Thyroid gland (tissue), 4 donors: ENCODE results near the gene MSMP. TPM values are rescaled to one million over a fixed set of nuclear protein-coding genes. Genes with fewer than 3 reads are reported as not detected.

ENCODE experiments used
- DNase-seq, 2 donors: peaks; one replicate each; pipeline ENCODE4 v3.0.0-alpha.2; 2019
- H3K27ac ChIP-seq, 3 donors: fragments of 200-600 bp; sonication (generic); 1 replicate in 2 of 3; 2 replicates in 1 of 3; pipeline ENCODE4 v1.5.1; 2016 to 2019; ENCODE audit warnings: mild to moderate bottlenecking in 1 of 3, moderate library complexity in 1 of 3
- H3K27me3 ChIP-seq: fragments of 200-600 bp; sonication (generic); one replicate; pipeline ENCODE4 v1.5.1; 2019
- H3K36me3 ChIP-seq, 2 donors: fragments of 200-600 bp; sonication (generic); one replicate each; pipeline ENCODE4 v1.5.1; 2016 to 2019
- H3K4me1 ChIP-seq, 2 donors: fragments of 200-600 bp; sonication (generic); one replicate each; pipeline ENCODE4 v1.5.1; 2017 to 2019
- H3K4me3 ChIP-seq, 3 donors: fragments of 200-600 bp; sonication (generic); replicated peaks in 1 of 3; 1 replicate in 2 of 3; 2 replicates in 1 of 3; pipeline ENCODE4 v1.5.1; 2016; ENCODE audit warnings: mild to moderate bottlenecking in 1 of 3
- H3K9me3 ChIP-seq: fragments of 200-600 bp; sonication (generic); one replicate; pipeline ENCODE4 v1.5.1; 2017
- CTCF ChIP-seq, 6 experiments: fragments of 200-600 bp in 3 of 6; fragments of 450-650 bp in 3 of 6; sonication (generic) in 3 of 6; IDR thresholded peaks; one replicate each; pipeline ENCODE4 v1.5.1; 2016 to 2019; ENCODE audit warnings: antibody characterized with exemption in 6 of 6, mild to moderate bottlenecking in 2 of 6, inconsistent platforms in 1 of 6, moderate library complexity in 1 of 6
- POLR2A ChIP-seq, 2 donors: fragments of 450-650 bp; IDR thresholded peaks; one replicate each; pipeline ENCODE4 v1.6.1; 2017; ENCODE audit warnings: antibody characterized with exemption in 2 of 2, mild to moderate bottlenecking in 2 of 2, moderate library complexity in 1 of 2
- WGBS, 2 donors: methylation state at CpG; one replicate each; pipeline ENCODE4 v1.1.5; 2017; 5-methylcytosine and 5-hydroxymethylcytosine counted together
- intact Hi-C: fragments of 100-400 bp; cut with DNase I; formaldehyde crosslinking; loops from one replicate; pipeline ENCODE4 v1.15.1; 2023
- total RNA-seq, 4 donors: library from RNA; depleted of rRNA; stranded (reverse); fragments of >200 nt; gene quantifications; one replicate each; pipeline ENCODE4 v1.2.3, GENCODE V29; 2016

The MSMP gene
- total RNA-seq, 4 donors from 2014 or later: 0.67 TPM; not detected in 3

DNA sequence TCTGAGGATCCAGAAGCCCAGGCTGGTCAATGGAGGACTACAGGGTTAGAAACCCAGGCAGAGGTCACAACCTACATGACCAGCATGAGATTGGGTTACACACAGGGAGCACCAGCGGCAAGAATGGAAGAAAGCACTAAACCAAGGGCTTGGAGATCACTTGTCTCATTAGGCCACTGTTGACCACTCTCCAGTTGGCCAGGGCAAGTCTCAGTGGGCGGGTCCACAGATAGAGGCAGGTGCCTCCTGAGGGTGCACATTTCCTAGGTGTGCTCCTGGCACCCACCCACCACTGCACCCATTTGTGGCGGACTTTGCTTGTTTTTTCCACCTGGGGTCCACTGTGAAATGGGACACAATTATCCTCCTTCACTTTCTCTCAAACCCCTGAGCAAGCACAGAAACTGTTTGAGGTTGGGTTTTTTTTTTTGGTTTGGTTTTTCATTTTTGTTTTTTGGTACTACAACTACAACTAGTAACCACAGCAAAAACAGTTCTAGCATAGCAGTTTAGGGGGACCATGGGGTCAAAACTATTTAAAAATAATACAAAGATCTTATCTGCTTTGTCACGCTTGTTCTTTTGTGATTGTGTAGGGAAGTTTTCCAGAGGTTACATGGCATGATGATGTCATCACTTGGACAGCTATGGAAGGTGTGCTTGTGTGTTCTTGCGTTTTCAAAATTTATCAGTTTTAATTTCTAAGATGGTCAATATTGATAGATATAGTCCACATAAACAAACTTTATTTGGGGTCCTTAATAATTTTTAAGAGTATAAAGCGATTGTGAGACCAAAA, 43.4 kb upstream of the MSMP start:
- no peak overlapping the region for H3K4me3 ChIP-seq
- H3K4me1 ChIP-seq: no peaks in the 10 kb centered on the region
- WGBS, 2 donors: 85 to 91% methylated on average over 6 of the region's 6 CpGs
- no peaks in the 10 kb centered on the region for H3K27me3 ChIP-seq
- no peak overlapping the region for H3K27ac ChIP-seq
- H3K36me3 ChIP-seq: peaks cover 0 to 1% of the 10 kb centered on the region in 2 donors
- no peaks in the 10 kb centered on the region for H3K9me3 ChIP-seq
- DNase-seq: no peak
- TF ChIP-seq CTCF (IDR thresholded peaks at IDR 0.05) (no peak), POLR2A (IDR thresholded peaks at IDR 0.05) (no peak)
- intact Hi-C loops: no loop called here

DNA sequence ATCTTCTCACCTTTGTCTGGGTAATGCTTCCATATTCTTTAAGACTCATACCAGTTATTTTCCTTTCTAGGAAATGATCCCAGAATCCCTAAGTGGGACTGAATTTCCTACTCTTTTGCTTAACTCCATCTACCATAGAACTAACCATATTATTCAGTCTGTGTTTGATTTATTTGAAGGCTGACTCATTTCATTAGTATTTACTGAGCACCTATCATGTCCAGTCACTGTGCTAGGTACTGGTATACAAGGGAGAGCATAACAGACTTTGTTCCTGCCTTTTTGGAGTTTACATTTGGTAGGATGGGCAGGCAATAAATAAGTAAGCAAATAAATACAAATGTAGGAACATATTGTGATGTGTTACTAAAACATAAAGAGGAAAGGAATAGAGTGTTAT, 41.6 kb upstream of the MSMP start:
- Histone ChIP-seq H3K27me3 (no peaks in the 10 kb centered on the region), H3K36me3 (no peaks in the 10 kb centered on the region), H3K9me3 (no peaks in the 10 kb centered on the region), H3K4me1 (peaks cover 5 to 6% of the 10 kb centered on the region in 2 donors), H3K4me3 (no peak overlapping the region), H3K27ac (no peak overlapping the region)
- DNase-seq: no peak
- intact Hi-C loops: no loop called here
- TF ChIP-seq POLR2A (IDR thresholded peaks at IDR 0.05) (no peak), CTCF (IDR thresholded peaks at IDR 0.05) (no peak)

- 87 to 96% methylated on average over 2 of the region's 2 CpGs for WGBS, 2 donors
- Histone ChIP-seq H3K4me3 (no peak overlapping the region), H3K27ac (no peak overlapping the region), H3K27me3 (no peaks in the 10 kb centered on the region), H3K36me3 (no peaks in the 10 kb centered on the region), H3K9me3 (no peaks in the 10 kb centered on the region), H3K4me1 (peaks cover 8 to 13% of the 10 kb centered on the region in 2 donors)
- intact Hi-C loops: loop anchor here (5.0 kb wide), 1 partner anchor 34 kb away; the partner anchor contains the start of genes FAM221B and TMEM8B
- DNase-seq: no peak
- no peak for TF ChIP-seq CTCF (IDR thresholded peaks at IDR 0.05)
- TF ChIP-seq POLR2A (IDR thresholded peaks at IDR 0.05): no peak
These were observed 39.4 kb upstream of the MSMP start for GRCh38 chr9:35793461-35793860.

GRCh38 chr9:35792826-35793225, 38.8 kb upstream of the MSMP start:
- Histone ChIP-seq H3K36me3 (no peaks in the 10 kb centered on the region), H3K27ac (no peak overlapping the region), H3K4me3 (no peak overlapping the region), H3K27me3 (no peaks in the 10 kb centered on the region), H3K9me3 (no peaks in the 10 kb centered on the region), H3K4me1 (peaks cover 8 to 13% of the 10 kb centered on the region in 2 donors)
- TF ChIP-seq CTCF (IDR thresholded peaks at IDR 0.05): no peak
- TF ChIP-seq POLR2A (IDR thresholded peaks at IDR 0.05): no peak
- 93% methylated on average over 12 to 13 of the region's 14 CpGs for WGBS, 2 donors
- DNase-seq: no peak
- intact Hi-C loops: loop anchor here (5.0 kb wide), 1 partner anchor 34 kb away; the partner anchor contains the start of genes FAM221B and TMEM8B
